Esophagus squamous epithelium (tissue), 5 donors: ENCODE results near the gene VASH1. TPM values are rescaled to one million over a fixed set of nuclear protein-coding genes. Genes with fewer than 3 reads are reported as not detected.

Source experiments
- DNase-seq: peaks from one replicate; lab custom pipeline; 2025; lab: John Stamatoyannopoulos, UW
- H3K27ac ChIP-seq, 4 donors: fragments of 200-600 bp; sonication (generic); one replicate each; pipeline ENCODE4 v1.5.1; 2016 to 2019; ENCODE audit warnings: mild to moderate bottlenecking in 1 of 4
- H3K27me3 ChIP-seq, 4 donors: fragments of 200-600 bp; sonication (generic); 1 replicate in 3 of 4; 2 replicates in 1 of 4; pipeline versions ENCODE4 v1.5.1 to v1.6.0; 2017 to 2021; ENCODE audit warnings: antibody characterized with exemption in 1 of 4
- H3K36me3 ChIP-seq, 3 donors: fragments of 200-600 bp; sonication (generic); one replicate each; pipeline ENCODE4 v1.5.1; 2016 to 2019
- H3K4me1 ChIP-seq, 3 donors: fragments of 200-600 bp; sonication (generic); one replicate each; pipeline ENCODE4 v1.5.1; 2017 to 2019
- H3K4me3 ChIP-seq, 4 donors: fragments of 200-600 bp; sonication (generic); 1 replicate in 3 of 4; 2 replicates in 1 of 4; pipeline ENCODE4 v1.5.1; 2016 to 2019; ENCODE audit warnings: mild to moderate bottlenecking in 2 of 4, moderate library complexity in 1 of 4
- H3K9me3 ChIP-seq, 3 donors: fragments of 200-600 bp; sonication (generic); one replicate each; pipeline ENCODE4 v1.5.1; 2016 to 2019
- POLR2A ChIP-seq, 4 donors: fragments of 450-650 bp; IDR thresholded peaks; one replicate each; pipeline ENCODE4 v1.6.1; 2017; ENCODE audit warnings: antibody characterized with exemption in 4 of 4, mild to moderate bottlenecking in 4 of 4, moderate library complexity in 3 of 4
- WGBS, 2 donors: methylation state at CpG; one replicate each; pipeline ENCODE4 v1.1.5; 2018; 5-methylcytosine and 5-hydroxymethylcytosine counted together
- intact Hi-C: fragments of 100-400 bp; cut with DNase I; formaldehyde crosslinking; loops from one replicate; pipeline ENCODE4 v1.15.0; 2022
- total RNA-seq, 4 donors: library from RNA; depleted of rRNA; stranded (reverse); fragments of >200 nt; gene quantifications; one replicate each; pipeline ENCODE4 v1.1.0, GENCODE V29; 2016
- TF ChIP-seq, protein P1 (sequence below), 6 experiments: fragments of 450-650 bp in 4 of 6; fragments of 200-600 bp in 2 of 6; sonication (generic) in 2 of 6; IDR thresholded peaks; one replicate each; pipeline ENCODE4 v1.5.1; 2016 to 2019; ENCODE audit warnings: antibody characterized with exemption in 6 of 6, mild to moderate bottlenecking in 4 of 6, moderate library complexity in 4 of 6
- donor health status: DM: yes; HTN: yes; CAD: no.

VASH1 gene
- total RNA-seq, 4 donors from 2014 or later, result 1.3 to 5.7 (median 3.0) TPM

DNA sequence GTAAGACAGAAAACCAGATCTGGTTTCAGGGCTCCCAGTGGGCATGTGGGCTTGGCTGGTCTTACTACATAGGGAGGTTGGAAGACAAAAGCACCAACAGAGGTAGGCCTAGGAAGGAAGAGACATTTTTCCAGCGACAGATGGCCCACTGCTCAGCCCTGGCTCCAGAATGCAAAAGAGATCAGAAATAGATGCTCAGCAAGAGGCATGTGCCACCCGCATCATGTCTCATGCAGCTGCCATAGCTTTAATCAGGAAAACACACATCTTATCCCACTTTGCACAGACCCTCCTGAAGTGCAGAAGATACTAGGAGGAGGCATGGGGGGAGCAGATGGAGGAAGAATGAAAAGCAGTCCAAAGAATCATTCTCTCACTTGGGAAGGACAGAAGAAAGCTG is 25.3 kb downstream of the VASH1 start:
- Histone ChIP-seq H3K4me1 (peaks cover 0 to 16% (median 9%) of the 10 kb centered on the region in 3 donors), H3K9me3 (no peaks in the 10 kb centered on the region), H3K4me3 (no peak overlapping the region), H3K27ac (no peak overlapping the region), H3K36me3 (peaks cover 0 to 89% (median 17%) of the 10 kb centered on the region in 3 donors), H3K27me3 (no peaks in the 10 kb centered on the region)
- intact Hi-C loops, result loop anchor here (10.0 kb wide), 1 partner anchor 72 kb away; no protein-coding TSS in a partner anchor
- DNase-seq, result no peak
- WGBS, 2 donors, result 95% methylated on average over 2 of the region's 2 CpGs; no CpG with 5 or more reads in 1 of the 2 donors
- TF ChIP-seq, protein P1, sequence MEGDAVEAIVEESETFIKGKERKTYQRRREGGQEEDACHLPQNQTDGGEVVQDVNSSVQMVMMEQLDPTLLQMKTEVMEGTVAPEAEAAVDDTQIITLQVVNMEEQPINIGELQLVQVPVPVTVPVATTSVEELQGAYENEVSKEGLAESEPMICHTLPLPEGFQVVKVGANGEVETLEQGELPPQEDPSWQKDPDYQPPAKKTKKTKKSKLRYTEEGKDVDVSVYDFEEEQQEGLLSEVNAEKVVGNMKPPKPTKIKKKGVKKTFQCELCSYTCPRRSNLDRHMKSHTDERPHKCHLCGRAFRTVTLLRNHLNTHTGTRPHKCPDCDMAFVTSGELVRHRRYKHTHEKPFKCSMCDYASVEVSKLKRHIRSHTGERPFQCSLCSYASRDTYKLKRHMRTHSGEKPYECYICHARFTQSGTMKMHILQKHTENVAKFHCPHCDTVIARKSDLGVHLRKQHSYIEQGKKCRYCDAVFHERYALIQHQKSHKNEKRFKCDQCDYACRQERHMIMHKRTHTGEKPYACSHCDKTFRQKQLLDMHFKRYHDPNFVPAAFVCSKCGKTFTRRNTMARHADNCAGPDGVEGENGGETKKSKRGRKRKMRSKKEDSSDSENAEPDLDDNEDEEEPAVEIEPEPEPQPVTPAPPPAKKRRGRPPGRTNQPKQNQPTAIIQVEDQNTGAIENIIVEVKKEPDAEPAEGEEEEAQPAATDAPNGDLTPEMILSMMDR (IDR thresholded peaks at IDR 0.05), result no peak
- TF ChIP-seq POLR2A (IDR thresholded peaks at IDR 0.05), result no peak

DNA sequence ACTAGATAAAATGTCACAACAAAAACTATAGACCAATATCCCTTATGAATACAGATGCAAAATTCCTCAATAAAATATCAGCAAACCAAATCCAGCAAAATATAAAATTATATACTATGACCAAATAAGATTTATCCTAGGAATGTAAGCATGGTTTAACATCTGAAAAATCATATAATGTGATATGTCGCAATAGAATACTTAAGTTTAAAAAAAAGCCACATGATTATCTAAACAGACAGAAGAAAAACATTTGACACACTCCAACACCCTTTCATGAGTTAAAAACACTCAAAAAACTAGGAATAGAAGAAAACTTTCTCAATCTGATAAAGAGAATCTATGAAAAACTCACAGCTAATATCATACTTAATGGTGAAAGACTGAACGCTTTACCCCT is 31.2 kb downstream of the VASH1 start:
- WGBS, 2 donors, result 93 to 98% methylated on average over 2 of the region's 2 CpGs
- intact Hi-C loops, result no loop called here
- Histone ChIP-seq H3K36me3 (peaks cover 0 to 70% (median 11%) of the 10 kb centered on the region in 3 donors), H3K9me3 (no peaks in the 10 kb centered on the region), H3K4me1 (no peaks in the 10 kb centered on the region), H3K27ac (no peak overlapping the region), H3K4me3 (no peak overlapping the region), H3K27me3 (no peaks in the 10 kb centered on the region)
- no peak for TF ChIP-seq POLR2A (IDR thresholded peaks at IDR 0.05)
- TF ChIP-seq, protein P1 (IDR thresholded peaks at IDR 0.05), result no peak
- no peak for DNase-seq

DNA sequence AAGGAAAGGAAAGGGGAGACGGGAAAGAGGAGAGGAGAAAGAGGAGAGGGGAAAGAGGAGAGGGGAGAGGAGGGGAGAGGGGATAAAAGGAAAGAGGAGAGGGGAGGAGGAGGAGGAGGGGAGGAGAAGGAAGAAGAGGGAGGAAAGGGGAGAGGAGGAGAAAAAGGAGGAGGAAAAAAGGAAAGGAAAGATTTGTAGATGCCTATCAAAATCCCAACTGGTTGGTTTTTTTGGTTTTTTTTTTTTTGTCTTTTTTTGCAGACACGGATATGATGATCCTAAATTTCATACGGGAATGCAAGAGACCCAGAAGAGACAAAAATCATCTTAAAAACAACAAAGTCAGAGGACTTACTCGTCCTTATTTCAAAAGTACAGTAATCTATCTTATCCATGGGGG is 32.1 kb downstream of the VASH1 start:
- Histone ChIP-seq H3K27ac (no peak overlapping the region), H3K4me3 (no peak overlapping the region), H3K4me1 (no peaks in the 10 kb centered on the region), H3K9me3 (no peaks in the 10 kb centered on the region), H3K36me3 (peaks cover 0 to 70% (median 11%) of the 10 kb centered on the region in 3 donors), H3K27me3 (no peaks in the 10 kb centered on the region)
- intact Hi-C loops, result no loop called here
- WGBS, 2 donors, result 88% methylated on average over 4 of the region's 4 CpGs
- no peak for TF ChIP-seq POLR2A (IDR thresholded peaks at IDR 0.05)
- TF ChIP-seq, protein P1 (IDR thresholded peaks at IDR 0.05), result no peak
- DNase-seq, result no peak

DNA sequence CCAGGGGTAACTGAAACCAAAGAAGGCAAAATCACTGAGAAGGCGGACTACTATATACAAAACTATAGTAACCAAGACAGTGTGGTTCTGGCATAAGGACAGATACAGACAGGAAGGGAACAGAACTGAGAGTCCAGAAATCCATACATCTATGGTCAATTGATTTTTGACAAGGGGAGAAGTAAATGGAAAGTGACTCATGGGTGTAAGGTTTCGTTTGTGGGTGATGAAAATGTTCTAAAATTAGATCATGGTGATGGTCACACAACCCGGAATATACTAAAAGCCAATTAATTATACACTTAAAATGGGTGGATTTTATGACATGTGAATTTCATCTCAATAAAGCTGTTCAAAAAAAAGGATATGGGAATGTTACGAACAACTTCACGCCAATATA is 32.7 kb downstream of the VASH1 start:
- H3K4me3 ChIP-seq, result no peak overlapping the region
- H3K9me3 ChIP-seq, result no peaks in the 10 kb centered on the region
- no peaks in the 10 kb centered on the region for H3K27me3 ChIP-seq
- DNase-seq, result no peak
- no peak overlapping the region for H3K27ac ChIP-seq
- no peak for TF ChIP-seq POLR2A (IDR thresholded peaks at IDR 0.05)
- TF ChIP-seq, protein P1 (IDR thresholded peaks at IDR 0.05), result no peak
- peaks cover 0 to 70% (median 11%) of the 10 kb centered on the region in 3 donors for H3K36me3 ChIP-seq
- intact Hi-C loops, result no loop called here
- 83 to 84% methylated on average over 5 of the region's 5 CpGs for WGBS, 2 donors
- no peaks in the 10 kb centered on the region for H3K4me1 ChIP-seq

DNA sequence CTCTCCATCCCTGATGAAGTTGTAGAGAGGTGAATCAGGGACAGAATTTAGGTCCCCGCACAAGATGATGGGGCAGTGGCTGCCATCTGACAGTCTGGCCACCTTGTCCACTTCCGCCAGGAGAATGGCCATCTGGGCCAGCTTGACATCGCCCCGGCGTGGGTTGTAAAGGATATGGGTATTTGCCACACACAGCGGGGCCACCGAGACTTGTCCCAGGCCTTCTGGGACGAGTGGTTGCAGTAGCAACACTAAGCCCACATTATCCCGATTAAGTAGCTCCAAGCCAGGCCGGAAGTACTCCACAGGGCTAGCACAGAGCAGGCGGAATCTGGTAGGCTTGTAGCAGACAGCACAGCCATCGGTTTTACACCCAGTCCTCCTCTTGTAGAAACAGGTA is 45.2 kb downstream of the VASH1 start:
- H3K27ac ChIP-seq, result no peak overlapping the region
- H3K4me3 ChIP-seq, result no peak overlapping the region
- H3K9me3 ChIP-seq, result no peaks in the 10 kb centered on the region
- peaks cover 3 to 16% (median 8%) of the 10 kb centered on the region in 3 donors for H3K4me1 ChIP-seq
- TF ChIP-seq, protein P1 (IDR thresholded peaks at IDR 0.05), result no peak
- TF ChIP-seq POLR2A (IDR thresholded peaks at IDR 0.05), result no peak
- H3K27me3 ChIP-seq, result no peaks in the 10 kb centered on the region
- peaks cover 12 to 79% (median 25%) of the 10 kb centered on the region in 3 donors for H3K36me3 ChIP-seq
- DNase-seq, result no peak
- WGBS, 2 donors, result 85 to 100% methylated on average over 2 to 11 of the region's 12 CpGs
- intact Hi-C loops, result no loop called here
